Stimulated activated CD8-positive, alpha-beta memory T cell treated with anti-CD3 and anti-CD28 coated beads, Interleukin-4, amount 100 ng/mL, for 24 hours (primary cell): ENCODE measurements around the gene SLC37A1.

Experiments used
- DNase-seq: peaks from one replicate; pipeline ENCODE4 v3.0.0-alpha.2; 2020; ENCODE audit warnings: low read depth

The SLC37A1 gene

DNA sequence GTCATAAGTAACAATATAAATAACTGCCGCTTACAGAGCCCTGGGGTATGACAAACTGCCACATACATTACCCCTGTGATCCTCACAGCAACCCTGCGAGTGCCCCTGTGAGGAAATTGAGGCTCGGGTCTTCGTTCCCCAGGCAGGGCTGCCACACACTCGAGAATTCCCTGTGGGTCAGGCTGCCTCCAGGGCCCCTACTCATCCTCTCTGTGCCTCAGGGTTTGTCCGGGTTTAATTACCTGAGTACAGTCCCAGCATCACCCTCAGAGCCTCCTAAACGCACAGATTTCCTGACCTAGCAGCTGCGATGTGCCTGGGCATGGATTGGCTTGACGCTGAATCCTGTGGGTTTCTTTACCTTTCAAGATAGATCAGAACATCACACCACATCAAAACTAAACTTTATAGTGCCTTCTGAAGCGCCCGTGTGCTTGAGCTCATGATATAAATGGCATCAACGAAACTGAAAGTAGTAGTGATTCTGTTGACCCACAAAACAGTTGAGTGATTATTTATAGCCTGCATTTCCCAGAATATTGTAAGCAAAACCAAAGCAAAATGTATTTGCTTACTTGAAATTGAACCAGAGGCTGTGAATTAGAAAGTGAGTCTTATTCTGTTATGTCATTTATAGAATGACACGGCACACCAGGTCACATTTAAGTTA is 14.0 kb downstream of the SLC37A1 start:
- no peak for DNase-seq

DNA sequence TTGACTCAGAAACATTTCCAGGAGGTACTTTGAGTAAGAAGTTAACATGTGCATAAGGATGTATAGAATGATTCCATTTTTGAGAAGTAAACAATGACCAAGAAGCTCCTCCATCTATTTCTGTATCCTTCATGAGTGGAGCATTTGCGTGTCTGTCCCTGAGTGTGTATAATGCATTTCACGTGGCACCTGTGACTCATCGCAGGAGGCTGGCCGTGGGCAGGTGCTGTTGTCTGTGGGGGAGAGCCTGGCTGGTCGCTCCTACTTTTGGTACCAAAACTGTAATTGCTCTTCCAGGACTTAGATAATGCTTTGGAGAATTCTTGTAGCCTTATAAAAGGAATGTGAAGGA is 16.5 kb downstream of the SLC37A1 start:
- DNase-seq, result no peak

DNA sequence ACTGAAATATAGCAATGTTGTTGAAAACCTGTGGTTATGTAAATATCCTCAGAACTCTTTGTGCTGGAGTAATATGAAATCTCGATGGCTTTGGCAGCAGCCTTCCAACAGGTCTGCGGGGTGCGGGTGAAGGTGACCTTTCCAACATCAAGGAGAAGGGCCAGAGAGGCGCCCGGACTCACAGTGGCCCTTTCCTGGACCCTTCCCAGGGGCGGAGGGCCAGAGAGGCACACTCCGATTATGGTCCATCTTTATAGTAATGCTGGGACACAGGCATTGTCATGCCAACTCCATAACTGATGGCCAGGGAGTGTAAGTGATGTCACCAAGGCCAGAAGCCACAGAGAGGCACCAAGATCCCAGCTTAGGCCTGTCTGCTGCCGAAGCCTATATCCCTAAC is 18.1 kb downstream of the SLC37A1 start:
- DNase-seq, result no peak

GRCh38 chr21:42532466-42533181 is 19.0 kb downstream of the SLC37A1 start:
- DNase-seq, result no peak

- DNase-seq, result no peak
These were observed 19.8 kb downstream of the SLC37A1 start for GRCh38 chr21:42533306-42533962.

GRCh38 chr21:42533963-42534355 is 20.3 kb downstream of the SLC37A1 start:
- DNase-seq, result no peak

DNA sequence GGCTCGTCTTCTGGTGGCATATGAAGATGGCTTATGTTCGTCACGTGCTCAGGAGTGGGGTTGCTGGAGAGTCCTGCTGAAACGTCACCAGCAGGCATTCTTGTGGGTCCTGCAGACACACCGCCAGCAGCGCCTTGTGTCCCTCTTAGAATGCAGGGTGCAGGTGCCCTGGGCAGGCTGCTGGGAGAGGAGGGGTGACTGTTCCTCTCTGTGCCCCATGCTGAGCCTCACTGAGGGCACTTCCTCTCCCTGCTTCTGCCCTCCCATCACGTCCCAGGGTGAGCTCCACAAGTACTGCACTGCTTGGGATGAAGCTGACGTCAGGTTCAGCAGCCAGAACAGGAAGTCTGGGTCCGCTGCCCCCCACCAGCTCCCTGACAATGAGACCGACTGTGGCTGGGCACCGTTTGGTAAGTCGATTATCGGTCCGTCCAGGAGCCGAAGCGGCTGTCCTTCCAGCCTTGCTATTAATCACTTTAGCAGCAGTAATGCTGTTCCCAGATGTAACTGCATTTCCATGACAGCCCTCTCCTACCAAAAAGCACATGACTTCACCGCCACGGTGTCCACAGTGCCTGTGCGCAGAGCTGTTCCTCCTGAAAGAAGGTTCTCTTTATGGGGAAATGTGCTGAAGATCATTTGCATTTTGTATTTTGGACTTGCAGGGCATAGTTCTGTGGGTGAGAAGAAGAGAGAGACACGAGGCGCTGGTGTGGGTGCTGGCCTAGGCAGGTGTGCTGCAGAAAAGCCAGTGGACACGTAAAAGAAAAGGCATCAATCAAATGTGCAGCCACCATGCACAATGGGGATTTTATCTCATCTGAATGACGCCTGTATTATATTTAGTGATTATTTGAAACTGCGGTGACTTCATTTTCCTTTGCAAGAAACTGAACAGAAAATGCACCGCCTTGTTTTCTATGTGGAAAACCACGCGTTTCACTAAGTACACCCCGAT is 21.0 kb downstream of the SLC37A1 start:
- no peak for DNase-seq

DNA sequence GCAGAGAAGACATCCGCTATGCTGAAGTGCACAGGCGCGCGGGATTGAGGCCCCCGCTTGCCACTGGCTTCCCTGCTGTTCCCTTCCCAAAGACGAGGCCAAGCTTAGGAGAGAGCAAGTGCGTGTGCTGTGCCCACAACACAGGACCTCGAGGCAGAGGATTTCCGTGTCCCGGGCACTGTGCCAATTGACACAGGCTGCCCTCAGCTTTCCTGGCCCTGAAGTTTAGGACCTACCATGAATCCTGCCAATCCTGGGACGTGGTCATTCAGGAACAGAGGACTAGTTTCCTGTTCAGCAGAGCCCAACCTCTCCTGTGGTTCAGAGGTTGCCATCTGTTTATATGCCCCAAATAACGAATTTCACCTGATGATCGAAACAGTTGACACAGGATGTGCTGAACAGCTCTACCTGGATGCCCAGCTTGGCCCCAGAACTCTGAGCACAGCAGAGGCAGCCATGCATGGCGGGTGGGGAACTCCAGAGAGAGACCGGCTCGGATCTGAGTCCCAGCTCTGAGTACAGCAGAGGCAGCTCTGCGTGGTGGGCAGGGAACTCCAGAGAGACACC is 22.0 kb downstream of the SLC37A1 start:
- DNase-seq, result no peak

- no peak for DNase-seq
These were observed 22.9 kb downstream of the SLC37A1 start for GRCh38 chr21:42536601-42537000.

GRCh38 chr21:42537106-42537742 is 23.6 kb downstream of the SLC37A1 start:
- DNase-seq, result no peak

GRCh38 chr21:42538479-42539275 is 25.0 kb downstream of the SLC37A1 start:
- DNase-seq, result no peak

DNA sequence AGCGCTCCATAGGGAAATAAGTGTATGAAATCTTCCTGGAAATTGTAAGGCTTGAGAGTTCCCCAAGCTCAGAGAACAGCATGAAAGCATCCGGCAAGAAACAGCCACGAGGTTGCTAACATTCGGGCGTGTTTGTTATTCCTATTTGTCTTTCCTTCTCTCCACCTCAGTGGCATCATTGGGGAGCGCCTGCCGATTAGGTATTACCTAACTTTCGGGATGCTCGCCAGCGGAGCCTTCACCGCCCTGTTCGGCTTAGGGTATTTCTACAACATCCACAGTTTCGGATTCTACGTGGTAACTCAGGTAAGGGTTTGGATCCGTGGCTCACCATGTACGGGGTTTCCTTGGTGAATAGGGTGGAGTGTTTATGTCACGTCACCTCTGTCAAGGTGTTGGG is 25.7 kb downstream of the SLC37A1 start:
- no peak for DNase-seq

DNA sequence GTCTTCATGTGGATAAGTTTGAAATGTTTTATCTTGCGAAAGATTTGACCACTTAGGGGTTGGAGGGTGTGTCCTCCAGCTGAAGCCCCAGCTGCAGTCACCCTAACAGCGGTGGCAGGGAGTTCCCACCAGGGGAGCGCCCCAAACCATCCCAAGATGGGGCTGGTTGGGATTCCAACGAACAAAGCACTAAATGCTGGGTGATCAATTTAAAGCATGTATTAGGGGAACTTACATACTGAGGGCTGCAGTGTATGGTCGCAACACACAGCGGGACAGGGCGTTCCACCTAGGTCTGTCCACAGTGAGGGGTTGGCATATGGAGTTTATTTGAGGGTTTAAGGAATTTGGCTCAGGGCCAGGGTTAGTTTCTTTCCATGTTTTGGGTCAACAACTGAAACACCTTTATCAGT is 26.3 kb downstream of the SLC37A1 start:
- DNase-seq, result no peak

DNA sequence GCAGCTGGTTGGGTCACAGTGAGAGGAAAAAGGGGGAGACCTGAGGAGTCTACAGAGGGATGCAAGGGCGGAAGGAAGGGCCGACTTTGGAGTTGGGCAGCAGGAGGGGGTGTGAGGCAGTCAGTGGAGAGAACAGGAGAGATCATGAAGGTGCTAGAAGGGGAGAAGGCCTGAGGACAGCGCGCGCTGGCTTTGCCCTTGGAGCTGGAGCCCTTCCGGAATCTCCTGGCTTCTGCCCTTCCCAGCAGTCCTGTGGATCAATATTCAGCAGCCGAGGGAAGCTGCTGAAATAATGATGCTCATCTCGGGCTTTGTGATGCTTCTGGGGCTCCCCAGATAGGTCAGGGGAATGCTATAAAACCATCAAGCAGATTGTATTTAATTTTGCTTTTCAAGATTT is 26.7 kb downstream of the SLC37A1 start:
- no peak for DNase-seq

GRCh38 chr21:42541174-42541573 is 27.5 kb downstream of the SLC37A1 start:
- DNase-seq, result no peak

GRCh38 chr21:42541618-42542017 is 28.0 kb downstream of the SLC37A1 start:
- DNase-seq, result no peak

DNA sequence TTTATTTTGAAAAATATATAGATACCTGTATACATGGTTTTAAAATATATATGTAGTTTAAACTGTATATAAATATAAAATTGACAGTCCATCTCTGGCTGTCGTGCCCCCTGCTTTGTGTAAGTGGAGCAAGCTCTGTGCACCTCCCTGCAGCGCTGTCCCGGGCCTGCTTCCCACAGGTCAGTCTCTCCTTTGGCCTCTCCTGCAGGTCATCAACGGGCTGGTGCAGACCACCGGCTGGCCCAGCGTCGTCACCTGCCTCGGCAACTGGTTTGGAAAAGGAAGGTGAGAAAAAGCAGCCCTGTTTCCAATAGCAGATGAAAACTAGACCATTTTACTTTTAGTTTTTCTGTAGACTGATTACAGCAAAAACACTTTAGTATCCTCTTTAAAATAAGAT is 28.5 kb downstream of the SLC37A1 start:
- DNase-seq, result no peak

DNA sequence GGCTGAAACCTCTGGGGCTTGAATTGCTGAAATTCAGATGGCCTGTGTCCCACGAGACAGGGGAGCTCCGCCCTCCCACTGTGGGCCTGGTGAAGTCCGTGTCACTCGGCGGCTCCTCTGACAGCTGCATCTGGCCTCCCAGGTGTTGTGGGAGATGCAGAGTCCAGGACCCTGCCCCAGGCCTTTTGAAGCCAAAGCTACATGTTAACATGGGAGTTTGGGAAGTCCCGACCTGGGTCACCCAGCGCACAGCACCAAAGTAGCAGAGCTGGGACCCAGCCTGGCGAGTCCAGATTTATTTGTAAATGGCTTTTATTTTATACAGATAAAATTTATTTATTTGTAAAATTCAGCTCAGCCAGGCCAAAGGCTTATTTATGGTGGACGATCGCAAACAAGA is 28.9 kb downstream of the SLC37A1 start:
- DNase-seq, result no peak

DNA sequence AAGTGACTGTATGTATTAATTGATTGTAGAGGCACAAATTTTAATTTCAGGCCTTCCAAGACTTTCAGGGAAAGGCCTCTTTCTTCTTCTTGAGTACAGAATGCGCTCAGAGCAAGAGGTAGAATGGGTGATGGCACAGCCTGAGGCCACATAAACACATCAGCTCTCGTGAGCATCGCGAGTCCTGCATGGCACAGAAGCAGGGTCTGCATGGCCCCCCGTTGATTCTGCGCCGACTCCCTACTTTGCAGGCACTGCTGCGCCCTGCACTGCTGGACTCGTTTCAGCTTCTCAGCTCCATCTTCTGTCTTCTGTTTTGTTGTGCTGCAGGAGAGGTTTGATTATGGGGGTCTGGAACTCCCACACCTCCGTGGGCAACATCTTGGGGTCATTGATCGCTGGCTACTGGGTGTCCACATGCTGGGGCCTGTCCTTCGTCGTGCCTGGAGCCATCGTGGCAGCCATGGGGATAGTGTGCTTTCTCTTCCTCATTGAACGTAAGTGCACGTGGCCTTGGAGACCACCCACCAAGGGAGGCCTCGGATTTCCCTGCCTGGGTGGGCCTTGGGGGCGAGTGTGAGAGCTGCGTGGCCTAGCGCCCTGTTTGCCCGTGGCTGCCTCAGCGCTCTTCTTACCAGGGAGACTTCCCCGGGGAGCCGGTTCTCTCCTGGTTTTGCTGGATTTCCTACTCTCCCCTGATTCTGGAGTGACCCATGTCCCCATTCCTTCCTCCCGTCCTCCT is 29.6 kb downstream of the SLC37A1 start:
- DNase-seq, result no peak

- DNase-seq, result no peak
These were observed 30.9 kb downstream of the SLC37A1 start for GRCh38 chr21:42544544-42544943.
